NCI-H2196 treated with DMSO at 0.1 percent for 48 hours (cell line): ENCODE data around the gene MAGI1.

ENCODE experiments used
- DNase-seq: peaks from one replicate; lab custom pipeline; 2025; ENCODE audit not compliant: unreplicated experiment; lab: John Stamatoyannopoulos, UW

MAGI1 gene

GRCh38 chr3:65400899-65401298 lies 637.8 kb downstream of the MAGI1 start:
- DNase-seq, result no peak

- no peak for DNase-seq
Measured at GRCh38 chr3:65398953-65399352, 639.8 kb downstream of the MAGI1 start.

DNA sequence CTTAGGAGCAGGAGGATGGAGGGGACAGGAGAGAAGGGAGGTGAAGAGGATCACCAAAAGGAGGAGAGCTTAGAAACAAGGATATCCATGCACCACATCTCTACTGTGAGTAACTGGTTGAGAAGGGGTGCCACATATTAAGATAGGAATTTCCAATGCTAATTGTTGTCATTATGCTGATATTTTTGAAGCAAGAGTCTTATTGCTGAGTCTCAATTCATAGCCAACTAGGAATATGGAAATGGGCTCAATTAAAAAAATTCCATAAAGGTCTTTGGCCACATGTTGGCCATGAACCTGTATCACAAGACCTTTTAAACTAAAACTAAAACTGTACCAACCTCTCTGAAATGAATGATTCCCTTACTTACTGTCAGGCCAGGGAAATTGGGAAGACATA lies 642.6 kb downstream of the MAGI1 start:
- DNase-seq, result no peak

GRCh38 chr3:65391068-65391467 lies 647.6 kb downstream of the MAGI1 start:
- DNase-seq, result no peak

DNA sequence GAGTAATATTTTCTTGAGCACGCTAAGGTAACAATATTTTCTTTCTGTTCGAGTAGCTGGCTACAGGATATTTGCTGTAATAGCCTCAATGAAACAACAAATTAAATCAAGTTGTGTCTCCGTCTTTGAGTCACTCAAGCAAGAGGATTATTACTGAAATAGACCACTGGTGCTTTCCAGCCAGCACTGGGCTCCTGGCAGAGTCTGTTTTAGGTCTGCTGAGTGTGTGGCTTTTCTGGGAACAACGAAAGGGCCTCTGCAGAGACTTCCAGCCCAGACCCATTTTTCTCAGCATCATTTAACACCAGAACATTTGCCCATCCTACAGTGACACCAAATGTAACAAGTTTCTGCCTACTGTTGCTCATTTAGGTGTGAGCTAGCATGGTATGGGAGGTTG lies 652.9 kb downstream of the MAGI1 start:
- no peak for DNase-seq

DNA sequence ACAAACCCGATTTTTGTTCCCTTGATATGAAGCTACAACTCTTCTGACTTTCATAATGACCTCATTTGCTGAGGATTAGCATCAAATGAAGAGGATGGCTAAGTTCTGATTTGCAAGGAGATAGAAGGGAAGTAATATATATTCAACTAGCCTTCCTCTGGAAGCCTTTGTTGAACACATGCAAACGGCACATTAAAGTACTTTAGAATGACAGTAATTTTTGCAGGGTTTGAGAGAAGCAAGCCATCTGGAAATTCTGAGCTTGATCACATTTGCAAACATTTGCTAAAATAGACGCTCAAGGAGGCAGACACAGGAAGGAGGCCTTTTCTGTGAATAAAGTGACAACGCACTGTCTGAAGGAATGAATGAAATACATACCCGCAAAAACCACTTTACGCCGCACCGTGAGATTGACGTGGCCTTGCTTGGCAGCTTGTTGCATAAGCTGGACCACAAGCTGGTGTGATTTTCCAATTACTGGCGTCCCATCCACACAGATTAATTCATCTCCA lies 657.2 kb downstream of the MAGI1 start:
- no peak for DNase-seq

DNA sequence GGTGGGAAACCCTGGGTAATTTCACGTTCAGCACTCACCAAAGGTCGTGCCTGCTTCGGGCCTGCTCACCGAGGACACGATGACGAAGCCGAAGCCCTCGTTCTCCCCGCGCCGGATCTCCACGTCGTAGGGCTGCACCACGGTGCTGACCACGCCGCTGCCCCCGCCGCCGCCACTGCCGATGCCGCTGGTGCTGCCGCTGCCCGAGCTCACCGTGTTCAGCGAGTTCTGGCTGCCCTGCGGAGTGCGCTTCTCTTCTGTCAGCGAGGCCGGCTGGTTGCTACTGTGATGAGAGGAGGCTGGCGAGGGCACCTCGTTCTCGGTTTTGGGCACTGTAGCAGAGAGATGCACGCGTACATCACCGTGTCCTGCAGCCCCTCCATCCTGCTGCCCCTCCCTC lies 659.5 kb downstream of the MAGI1 start:
- no peak for DNase-seq

GRCh38 chr3:65377637-65378036 lies 661.1 kb downstream of the MAGI1 start:
- no peak for DNase-seq

- no peak for DNase-seq
Measured at GRCh38 chr3:65376426-65376825, 662.3 kb downstream of the MAGI1 start.

- no peak for DNase-seq
Measured at GRCh38 chr3:65371053-65371452, 667.7 kb downstream of the MAGI1 start.

DNA sequence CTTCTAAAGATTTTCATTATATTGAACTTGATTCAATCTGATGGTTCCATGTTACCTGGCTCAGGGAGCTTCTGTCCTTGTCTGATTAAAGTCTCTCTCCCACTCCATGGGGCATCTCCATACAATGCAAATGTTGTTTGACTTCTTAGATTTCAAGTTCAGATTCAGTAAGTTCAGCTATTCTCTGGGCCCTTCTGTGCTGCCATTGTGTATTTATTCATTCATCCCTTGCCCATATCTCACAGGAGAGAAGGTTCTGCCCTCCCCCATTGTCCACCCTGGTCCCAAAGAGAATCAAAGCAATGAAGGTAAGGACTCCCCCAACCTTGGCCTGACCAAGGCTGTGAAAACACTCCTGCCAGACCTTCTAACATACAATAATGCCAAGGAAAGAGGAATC lies 669.9 kb downstream of the MAGI1 start:
- DNase-seq, result no peak

DNA sequence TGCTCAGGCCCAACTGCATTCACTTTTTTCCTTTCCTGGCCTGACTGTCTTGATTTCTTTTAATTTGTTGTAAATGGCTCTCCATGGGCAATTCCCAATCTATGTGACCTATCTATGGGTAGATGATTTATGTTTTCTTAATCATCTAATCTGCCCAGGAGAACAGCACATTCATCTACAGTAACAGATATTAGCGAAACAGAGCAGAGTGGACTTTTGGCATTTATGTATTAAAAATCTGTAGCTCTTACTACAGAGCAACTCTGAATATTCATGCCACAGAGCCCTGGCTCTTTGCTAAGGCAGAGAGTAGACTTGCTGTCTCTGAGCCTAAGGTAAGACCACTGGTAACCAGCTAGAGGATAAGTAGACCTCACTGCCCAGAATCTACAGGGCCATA lies 676.0 kb downstream of the MAGI1 start:
- DNase-seq, result no peak

- DNase-seq, result no peak
Measured at GRCh38 chr3:65361448-65361847, 677.3 kb downstream of the MAGI1 start.

DNA sequence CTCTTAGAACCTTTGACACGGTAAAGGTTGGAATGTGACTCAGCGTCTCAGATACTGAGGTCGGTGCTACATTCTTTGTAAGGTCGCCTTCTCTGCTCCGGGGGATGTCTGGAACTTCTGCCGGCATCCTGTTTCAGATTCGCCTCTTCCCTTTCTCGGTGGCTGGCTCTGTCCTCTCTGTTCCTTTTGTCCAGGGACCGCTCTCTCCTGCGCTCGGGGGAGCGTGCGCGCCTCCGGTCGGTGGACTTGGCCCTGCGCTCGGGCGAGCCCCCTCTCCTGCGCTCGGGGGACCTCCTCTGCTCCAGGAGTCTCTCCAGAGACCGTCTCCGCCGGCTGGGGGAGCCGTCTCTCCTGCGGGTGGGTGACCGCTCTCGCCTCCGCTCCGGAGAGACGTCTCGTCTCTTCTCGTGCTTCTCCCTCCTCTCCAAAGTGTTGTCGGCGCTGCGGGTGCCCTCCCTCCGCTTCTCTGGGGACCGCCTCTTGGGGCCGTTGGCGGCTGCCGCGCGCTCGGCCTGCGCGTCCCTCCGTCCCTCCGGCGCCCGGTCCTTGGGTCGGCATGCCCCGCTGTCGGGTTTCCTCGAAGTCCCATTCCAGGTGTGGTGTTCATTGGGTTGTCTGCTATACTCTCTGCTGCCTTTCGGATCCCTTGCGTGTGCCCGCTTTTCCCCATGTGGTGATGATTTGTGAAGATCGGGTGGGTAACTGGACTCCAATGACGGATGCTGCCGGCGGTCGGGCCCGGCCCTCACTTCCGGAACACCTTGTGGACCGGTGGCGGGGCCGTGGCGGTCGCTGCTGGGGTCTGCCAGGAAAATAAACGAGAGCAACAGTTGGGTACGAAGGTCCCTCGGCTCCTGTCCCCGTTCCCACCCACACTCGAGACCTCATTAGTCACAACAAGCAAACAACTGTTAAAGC lies 682.1 kb downstream of the MAGI1 start:
- DNase-seq, result no peak

DNA sequence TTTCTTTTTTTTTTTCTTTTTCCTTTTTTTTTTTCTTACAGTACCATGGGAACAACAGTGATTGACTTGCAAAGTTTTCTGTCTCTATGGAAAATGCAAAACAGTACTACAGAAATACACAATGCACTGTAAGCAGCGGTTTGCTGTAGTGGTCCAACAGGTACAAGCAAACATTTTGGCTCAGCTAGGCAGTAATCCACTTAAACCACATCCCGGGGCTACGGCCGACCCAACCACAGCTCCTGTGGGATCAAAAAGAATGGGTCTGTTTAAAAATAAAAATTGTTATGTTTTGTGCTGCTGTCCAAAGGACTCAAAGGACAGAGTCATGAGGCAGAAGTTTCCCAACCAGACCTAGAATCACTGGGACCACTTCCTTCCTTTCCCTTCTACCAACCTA lies 683.8 kb downstream of the MAGI1 start:
- DNase-seq, result no peak

DNA sequence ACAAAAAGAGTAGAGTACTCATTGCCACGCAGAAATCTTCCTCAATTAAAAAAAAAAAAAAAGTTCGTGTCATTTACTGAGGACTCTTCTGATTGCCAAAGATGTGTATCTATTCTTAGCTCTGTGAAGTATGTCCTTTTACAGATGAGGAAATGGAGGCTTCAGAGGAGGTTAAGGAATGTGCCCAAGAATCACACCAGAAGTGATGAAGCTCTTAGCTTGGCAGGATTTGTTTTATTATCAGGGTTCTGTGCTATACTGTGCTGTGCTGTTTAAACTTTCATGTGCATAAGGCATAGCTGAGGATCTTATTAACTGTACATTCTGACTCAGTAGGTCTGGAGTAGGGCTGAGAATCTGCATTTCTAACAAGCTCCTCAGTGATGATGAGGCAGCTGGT lies 685.8 kb downstream of the MAGI1 start:
- no peak for DNase-seq

DNA sequence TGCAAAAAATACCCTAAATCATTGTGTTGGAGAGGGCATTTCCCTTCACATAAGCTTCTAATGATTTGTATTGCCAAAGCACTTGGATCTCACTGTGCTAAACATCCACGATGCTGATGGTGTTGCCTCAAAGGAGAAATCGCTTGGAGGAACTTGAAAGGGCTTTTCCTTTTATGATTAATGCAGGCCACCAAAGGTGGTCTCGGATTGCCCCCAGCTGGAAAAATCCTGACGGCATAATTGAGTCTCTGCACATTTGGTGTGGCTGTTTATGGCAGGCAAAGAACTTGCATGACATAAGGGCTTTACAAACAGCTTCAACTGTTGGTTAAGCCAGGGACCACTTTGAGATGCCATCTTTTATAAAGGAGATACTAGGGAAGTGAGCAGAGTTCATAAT lies 687.0 kb downstream of the MAGI1 start:
- DNase-seq, result no peak

GRCh38 chr3:65350801-65351476 lies 687.8 kb downstream of the MAGI1 start:
- no peak for DNase-seq

GRCh38 chr3:65348398-65348995 lies 690.2 kb downstream of the MAGI1 start:
- no peak for DNase-seq

- DNase-seq, result no peak
Measured at GRCh38 chr3:65347166-65347565, 691.6 kb downstream of the MAGI1 start.

GRCh38 chr3:65344846-65345245 lies 693.9 kb downstream of the MAGI1 start:
- DNase-seq, result no peak

DNA sequence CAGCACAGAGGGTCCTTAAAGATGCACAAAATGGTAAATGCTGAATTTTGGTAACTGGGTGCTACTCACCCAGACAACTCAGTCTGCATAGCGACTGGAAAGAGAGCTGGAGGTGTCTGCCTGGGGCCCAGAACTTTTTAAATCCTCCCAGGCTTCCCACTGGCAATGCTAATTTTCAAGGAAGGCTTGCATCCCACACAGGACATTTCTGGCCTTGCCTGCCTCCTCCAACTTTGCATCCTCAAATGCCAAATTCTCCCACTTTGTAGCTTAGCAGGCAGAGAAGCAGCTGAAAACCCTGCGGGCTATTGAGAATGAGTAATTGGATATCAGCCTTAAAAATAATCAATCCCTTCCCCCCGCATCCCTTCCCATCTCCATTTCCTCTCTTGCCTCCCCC lies 694.3 kb downstream of the MAGI1 start:
- no peak for DNase-seq
